PC-9 (cell line): ENCODE data around the gene MTNR1A. TPM values are rescaled to one million over a fixed set of nuclear protein-coding genes. Genes with fewer than 3 reads are reported as not detected.

Source experiments
- BruUV-seq: library from RNA; stranded (reverse); fragments of 400-500 nt; replicated peaks from 2 replicates; lab custom pipeline; 2021; lab: Mats Ljungman, UMichigan
- CTCF ChIA-PET: fragments of 300-600 bp; sonication (Branson Sonifier 250); formaldehyde crosslinking; loops from one replicate; lab custom pipeline; 2022; ENCODE audit warnings: antibody characterized with exemption; lab: Charles Lee
- POLR2A ChIA-PET: fragments of 300-600 bp; sonication (Branson Sonifier 250); formaldehyde crosslinking; loops from one replicate; lab custom pipeline; 2022; ENCODE audit warnings: antibody characterized with exemption; ENCODE audit not compliant: unreplicated experiment; lab: Charles Lee
- DNase-seq, 2 experiments: peaks; one replicate each; pipeline versions ENCODE4 v3.0.0 to v3.0.0-alpha.2; 2015 to 2022; ENCODE audit warnings: mixed read lengths in 1 of 2
- H2AFZ ChIP-seq: fragments of 200-600 bp; sonication (generic); 2 replicates; pipeline ENCODE4 v1.8.1; 2017; ENCODE audit warnings: antibody characterized with exemption
- H3F3A ChIP-seq: fragments of 200-600 bp; sonication (generic); 2 replicates; pipeline ENCODE4 v1.8.1; 2017; ENCODE audit warnings: antibody characterized with exemption, mild to moderate bottlenecking, low read depth; ENCODE audit not compliant: insufficient read depth
- H3K27ac ChIP-seq: fragments of 200-600 bp; sonication (generic); 2 replicates; pipeline ENCODE4 v1.6.1; 2016; ENCODE audit warnings: mixed run types
- H3K27me3 ChIP-seq: fragments of 200-600 bp; sonication (generic); 2 replicates; pipeline ENCODE4 v1.6.1; 2016; ENCODE audit warnings: low read depth, mixed run types; ENCODE audit not compliant: insufficient read depth
- H3K36me3 ChIP-seq: fragments of 200-600 bp; sonication (generic); 2 replicates; pipeline ENCODE4 v1.6.1; 2016; ENCODE audit warnings: low read depth, mixed run types
- H3K4me1 ChIP-seq: fragments of 200-600 bp; sonication (generic); replicated peaks from 2 replicates; pipeline ENCODE4 v1.6.1; 2016; ENCODE audit warnings: mixed run types; ENCODE audit not compliant: insufficient read depth
- H3K4me2 ChIP-seq: fragments of 200-600 bp; sonication (generic); 2 replicates; pipeline ENCODE4 v1.6.1; 2017; ENCODE audit warnings: mixed run types
- H3K4me3 ChIP-seq: fragments of 200-600 bp; sonication (generic); 2 replicates; pipeline ENCODE4 v1.6.1; 2016; ENCODE audit warnings: mixed run types
- H3K79me2 ChIP-seq: fragments of 200-600 bp; sonication (generic); 2 replicates; pipeline ENCODE4 v1.6.1; 2017; ENCODE audit warnings: low read depth, mixed run types
- H3K9me2 ChIP-seq: fragments of 200-600 bp; sonication (generic); 2 replicates; pipeline ENCODE4 v1.8.1; 2017; ENCODE audit warnings: mild to moderate bottlenecking; ENCODE audit not compliant: insufficient read depth
- H3K9me3 ChIP-seq: fragments of 200-600 bp; sonication (generic); 2 replicates; pipeline ENCODE4 v1.8.1; 2016; ENCODE audit warnings: low read depth; ENCODE audit not compliant: insufficient read depth
- H4K20me1 ChIP-seq: fragments of 200-600 bp; sonication (generic); 2 replicates; pipeline ENCODE4 v1.8.1; 2017; ENCODE audit not compliant: insufficient read depth
- EZH2 ChIP-seq: fragments of 200-600 bp; sonication (generic); IDR thresholded peaks from 2 replicates; pipeline ENCODE4 v1.8.0; 2017; ENCODE audit warnings: antibody characterized with exemption, low read depth
- intact Hi-C: fragments of 100-400 bp; cut with micrococcal nuclease; formaldehyde crosslinking; loops from one replicate; pipeline ENCODE4 v1.10.0; 2022; ENCODE audit not compliant: unreplicated experiment
- total RNA-seq: library from RNA; stranded (reverse); gene quantifications from 2 replicates; pipeline ENCODE4 v1.2.3, GENCODE V29; 2021
- TF ChIP-seq, protein P1 (sequence below): fragments of 200-600 bp; sonication (generic); conservative IDR thresholded peaks from 2 replicates; pipeline ENCODE4 v1.6.1; 2017; ENCODE audit warnings: mixed run types, antibody characterized with exemption, mild to moderate bottlenecking, moderate library complexity

MTNR1A gene
- total RNA-seq, 1 experiment from 2014 or later: not detected

DNA sequence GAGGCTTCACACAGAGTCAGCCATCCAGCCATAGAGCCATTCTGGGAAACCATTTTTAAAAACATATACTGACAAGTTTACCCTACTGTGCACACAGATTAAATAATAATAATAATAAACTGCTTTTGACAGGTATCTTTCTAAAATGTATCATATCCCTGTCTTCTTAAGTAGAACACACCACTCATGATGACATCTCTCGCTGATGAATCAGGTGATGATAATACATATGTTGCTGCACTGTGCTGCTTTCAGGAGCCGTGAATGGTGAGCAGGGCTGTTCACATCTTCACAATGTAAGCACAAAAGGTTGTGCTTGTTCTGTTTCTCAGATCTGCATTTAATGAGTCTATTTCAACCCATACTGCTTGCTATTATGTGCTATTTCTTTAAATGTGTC, 3.5 kb downstream of the MTNR1A start:
- no peaks in the 10 kb centered on the region; the same call in 1 of the 2 replicates for H3K9me3 ChIP-seq
- no peak for DNase-seq

DNA sequence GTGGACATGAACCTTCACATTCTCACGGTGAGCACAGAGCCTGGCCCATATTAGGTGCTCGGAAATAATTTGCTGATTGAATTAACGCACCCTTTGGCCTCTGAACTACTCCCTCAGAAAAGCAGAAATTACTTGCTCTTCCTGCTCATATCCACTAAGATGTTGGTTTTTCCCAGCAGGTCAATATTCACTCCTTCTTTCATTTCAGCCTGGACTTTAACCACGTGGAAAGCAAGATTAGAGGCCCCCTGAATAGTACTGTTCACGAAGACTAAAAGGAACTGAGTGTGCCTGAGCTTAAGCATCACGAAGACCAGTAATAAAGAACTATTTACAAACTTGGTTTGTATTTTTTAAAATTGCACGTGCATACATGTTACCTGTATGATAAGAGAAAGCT, 9.9 kb downstream of the MTNR1A start:
- H3K36me3 ChIP-seq: no peaks in the 10 kb centered on the region
- no peak overlapping the region for H3K4me2 ChIP-seq
- no peaks in the 10 kb centered on the region for H3F3A ChIP-seq
- CTCF ChIA-PET: no interaction called here
- H3K9me2 ChIP-seq: no peaks in the 10 kb centered on the region
- no peak overlapping the region for H2AFZ ChIP-seq
- H3K4me1 ChIP-seq: no peaks in the 10 kb centered on the region
- no TSS peak for BruUV-seq
- DNase-seq: no peak
- H3K4me3 ChIP-seq: no peak overlapping the region
- no peaks in the 10 kb centered on the region for H4K20me1 ChIP-seq
- H3K27ac ChIP-seq: no peak overlapping the region
- intact Hi-C loops: no loop called here
- H3K9me3 ChIP-seq: no peaks in the 10 kb centered on the region; the same call in 1 of the 2 replicates
- POLR2A ChIA-PET: no interaction called here
- H3K27me3 ChIP-seq: peaks cover 5% of the 10 kb centered on the region; the same call in 1 of the 2 replicates
- TF ChIP-seq, protein P1, sequence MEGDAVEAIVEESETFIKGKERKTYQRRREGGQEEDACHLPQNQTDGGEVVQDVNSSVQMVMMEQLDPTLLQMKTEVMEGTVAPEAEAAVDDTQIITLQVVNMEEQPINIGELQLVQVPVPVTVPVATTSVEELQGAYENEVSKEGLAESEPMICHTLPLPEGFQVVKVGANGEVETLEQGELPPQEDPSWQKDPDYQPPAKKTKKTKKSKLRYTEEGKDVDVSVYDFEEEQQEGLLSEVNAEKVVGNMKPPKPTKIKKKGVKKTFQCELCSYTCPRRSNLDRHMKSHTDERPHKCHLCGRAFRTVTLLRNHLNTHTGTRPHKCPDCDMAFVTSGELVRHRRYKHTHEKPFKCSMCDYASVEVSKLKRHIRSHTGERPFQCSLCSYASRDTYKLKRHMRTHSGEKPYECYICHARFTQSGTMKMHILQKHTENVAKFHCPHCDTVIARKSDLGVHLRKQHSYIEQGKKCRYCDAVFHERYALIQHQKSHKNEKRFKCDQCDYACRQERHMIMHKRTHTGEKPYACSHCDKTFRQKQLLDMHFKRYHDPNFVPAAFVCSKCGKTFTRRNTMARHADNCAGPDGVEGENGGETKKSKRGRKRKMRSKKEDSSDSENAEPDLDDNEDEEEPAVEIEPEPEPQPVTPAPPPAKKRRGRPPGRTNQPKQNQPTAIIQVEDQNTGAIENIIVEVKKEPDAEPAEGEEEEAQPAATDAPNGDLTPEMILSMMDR: no peak
- TF ChIP-seq EZH2: no peak
- H3K79me2 ChIP-seq: no peaks in the 10 kb centered on the region

More for the DNA sequence above, 3.5 kb downstream of the MTNR1A start:
- no peaks in the 10 kb centered on the region for H3K9me2 ChIP-seq
- no peak overlapping the region for H2AFZ ChIP-seq
- H3K27ac ChIP-seq: no peak overlapping the region
- no peaks in the 10 kb centered on the region for H3K79me2 ChIP-seq
- H3F3A ChIP-seq: no peaks in the 10 kb centered on the region
- H3K36me3 ChIP-seq: no peaks in the 10 kb centered on the region
- no TSS peak for BruUV-seq
- ChIA-PET POLR2A (no interaction called here), CTCF (no interaction called here)
- intact Hi-C loops: no loop called here
- no peak overlapping the region for H3K4me3 ChIP-seq
- H3K4me1 ChIP-seq: no peaks in the 10 kb centered on the region
- no peak overlapping the region for H3K4me2 ChIP-seq
- H3K27me3 ChIP-seq: peaks cover 16% of the 10 kb centered on the region
- TF ChIP-seq, protein P1: no peak
- TF ChIP-seq EZH2: no peak
- H4K20me1 ChIP-seq: no peaks in the 10 kb centered on the region

DNA sequence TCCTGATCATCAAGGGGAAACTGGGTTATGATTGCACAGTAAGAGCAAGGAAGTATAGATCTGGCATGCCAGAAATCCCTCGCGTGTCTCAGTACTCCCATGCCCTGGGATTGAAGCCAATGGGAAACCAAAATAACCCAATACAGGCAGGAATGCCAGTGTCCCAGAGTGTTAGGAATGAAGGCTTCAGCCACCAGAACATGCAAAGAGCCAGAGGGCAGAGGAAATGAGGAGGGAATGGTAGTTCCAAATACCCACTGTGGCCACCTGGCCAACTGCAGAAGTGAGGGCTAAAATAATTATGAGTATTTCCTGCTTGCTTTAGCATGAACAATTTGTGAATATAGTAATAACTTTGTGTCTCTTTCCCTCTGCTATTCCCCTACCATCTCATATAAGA, 12.2 kb downstream of the MTNR1A start:
- POLR2A ChIA-PET: no interaction called here
- no peaks in the 10 kb centered on the region for H3K79me2 ChIP-seq
- CTCF ChIA-PET: no interaction called here

More for the DNA sequence above, 12.2 kb downstream of the MTNR1A start:
- Histone ChIP-seq H4K20me1 (no peaks in the 10 kb centered on the region), H3K27ac (no peak overlapping the region), H3K9me3 (no peaks in the 10 kb centered on the region; the same call in 1 of the 2 replicates), H3K4me2 (no peak overlapping the region), H3F3A (no peaks in the 10 kb centered on the region), H3K27me3 (no peaks in the 10 kb centered on the region), H3K4me3 (no peak overlapping the region), H3K9me2 (no peaks in the 10 kb centered on the region), H2AFZ (no peak overlapping the region), H3K4me1 (no peaks in the 10 kb centered on the region), H3K36me3 (no peaks in the 10 kb centered on the region)
- DNase-seq: no peak
- no TSS peak for BruUV-seq
- TF ChIP-seq, protein P1: no peak
- TF ChIP-seq EZH2: no peak
- intact Hi-C loops: no loop called here
